Measurements from ENCODE around the gene RNF113A.
A peak's percentile ranks its signal among the peaks of the same experiment; 100 is the strongest.

Gene RNF113A

DNA sequence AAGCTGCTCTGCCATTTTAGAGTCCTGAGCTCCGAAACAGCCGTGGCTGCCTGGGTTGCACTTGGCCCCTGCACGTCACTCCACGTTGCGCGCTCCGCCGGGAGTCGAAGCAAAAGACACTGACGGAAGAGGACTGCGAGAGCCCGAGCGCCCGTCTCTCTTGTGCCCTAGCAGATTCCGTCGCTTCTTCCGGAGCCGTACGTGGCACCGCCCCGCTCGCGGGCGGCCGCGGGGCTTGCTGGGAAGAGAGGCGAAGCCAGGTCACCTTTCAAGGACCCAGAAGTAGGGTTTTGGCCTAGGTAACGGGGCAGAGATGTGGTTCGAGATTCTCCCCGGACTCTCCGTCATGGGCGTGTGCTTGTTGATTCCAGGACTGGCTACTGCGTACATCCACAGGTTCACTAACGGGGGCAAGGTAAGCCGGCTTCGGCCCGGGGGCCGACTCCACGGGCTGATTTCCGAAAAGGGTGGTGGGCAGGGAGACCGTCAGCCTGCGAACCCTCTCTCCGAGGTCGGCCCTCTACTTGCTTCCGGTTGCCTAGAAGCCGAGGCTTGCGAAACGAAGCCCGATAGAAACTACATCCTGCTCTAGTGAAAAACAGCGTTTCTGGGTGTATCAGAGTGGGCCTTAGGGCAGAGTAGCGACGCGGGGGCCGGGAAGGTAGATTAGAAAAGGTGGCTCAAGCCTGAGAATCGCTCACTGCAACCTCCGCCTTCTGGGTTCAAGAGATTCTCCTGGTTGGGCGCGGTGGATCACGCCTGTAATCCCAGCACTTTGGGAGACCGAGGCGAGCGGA lies at the start of gene RNF113A, which contains the start of gene NDUFA1:
RNF113A (minus strand) TSS at position 135 of the 797 bp plus-strand sequence; CDS start at position 15, 120 bp downstream.
NDUFA1 (plus strand) TSS at position 234 of the 797 bp plus-strand sequence; CDS start at position 314, 80 bp downstream.
- peaks cover 14% of the 10 kb centered on the region for H3K36me3 Mint-ChIP-seq (ENCODE audit: low read depth)
- peaks cover 15% of the 10 kb centered on the region for H3K4me1 Mint-ChIP-seq
- peaks cover 48% of the 10 kb centered on the region for H3K9me3 Mint-ChIP-seq
- H3K4me3 Mint-ChIP-seq: peak within 1 kb of the TSS; percentile 94
- peaks cover 2% of the 10 kb centered on the region for H3K27me3 Mint-ChIP-seq (ENCODE audit: low read depth, poor library complexity)
- peak; percentile 73 for DNase-seq
- TF ChIP-seq, protein P1, sequence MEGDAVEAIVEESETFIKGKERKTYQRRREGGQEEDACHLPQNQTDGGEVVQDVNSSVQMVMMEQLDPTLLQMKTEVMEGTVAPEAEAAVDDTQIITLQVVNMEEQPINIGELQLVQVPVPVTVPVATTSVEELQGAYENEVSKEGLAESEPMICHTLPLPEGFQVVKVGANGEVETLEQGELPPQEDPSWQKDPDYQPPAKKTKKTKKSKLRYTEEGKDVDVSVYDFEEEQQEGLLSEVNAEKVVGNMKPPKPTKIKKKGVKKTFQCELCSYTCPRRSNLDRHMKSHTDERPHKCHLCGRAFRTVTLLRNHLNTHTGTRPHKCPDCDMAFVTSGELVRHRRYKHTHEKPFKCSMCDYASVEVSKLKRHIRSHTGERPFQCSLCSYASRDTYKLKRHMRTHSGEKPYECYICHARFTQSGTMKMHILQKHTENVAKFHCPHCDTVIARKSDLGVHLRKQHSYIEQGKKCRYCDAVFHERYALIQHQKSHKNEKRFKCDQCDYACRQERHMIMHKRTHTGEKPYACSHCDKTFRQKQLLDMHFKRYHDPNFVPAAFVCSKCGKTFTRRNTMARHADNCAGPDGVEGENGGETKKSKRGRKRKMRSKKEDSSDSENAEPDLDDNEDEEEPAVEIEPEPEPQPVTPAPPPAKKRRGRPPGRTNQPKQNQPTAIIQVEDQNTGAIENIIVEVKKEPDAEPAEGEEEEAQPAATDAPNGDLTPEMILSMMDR (IDR thresholded peaks at IDR 0.05): no peak
- peak within 1 kb of the TSS; percentile 92 for H3K27ac Mint-ChIP-seq

DNA sequence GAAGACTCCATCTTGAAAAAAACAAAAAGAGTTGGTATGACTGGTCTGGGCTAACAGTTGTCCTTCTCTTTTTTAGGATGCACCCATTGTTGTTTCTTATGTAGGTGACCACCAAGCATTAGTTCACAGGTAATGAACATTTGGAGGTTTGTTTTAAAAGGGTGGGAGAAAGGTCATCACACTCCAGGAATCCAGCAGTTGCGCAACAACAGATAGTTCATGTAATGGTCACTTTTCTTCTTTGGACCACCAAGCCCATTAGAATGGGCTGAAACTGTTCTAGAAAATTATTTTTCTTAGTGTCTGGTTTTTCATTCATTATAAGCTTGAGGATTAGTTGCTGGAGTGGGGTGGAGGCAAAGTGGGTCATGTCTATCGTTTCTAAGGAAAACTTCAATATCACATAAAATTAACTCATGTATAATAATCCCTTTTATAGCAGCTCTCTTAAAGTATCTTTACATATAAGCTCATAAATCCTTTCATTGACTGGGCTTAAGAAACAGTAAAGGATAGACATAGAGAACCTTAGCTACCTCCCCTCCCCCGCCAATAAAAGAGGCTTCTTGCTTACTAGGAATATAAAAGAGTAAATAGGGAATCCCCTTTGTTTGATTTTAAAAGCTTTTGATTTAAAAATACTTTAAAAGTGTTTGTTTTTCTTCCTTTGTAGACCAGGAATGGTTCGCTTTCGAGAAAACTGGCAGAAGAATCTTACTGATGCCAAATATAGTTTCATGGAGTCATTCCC lies 48.5 kb upstream of the RNF113A start:
- no peak for DNase-seq
- Mint-ChIP-seq H3K27ac (no peak overlapping the region), H3K9me3 (peaks cover 47% of the 10 kb centered on the region), H3K4me3 (no peak overlapping the region), H3K27me3 (ENCODE audit: low read depth, poor library complexity) (peaks cover 6% of the 10 kb centered on the region), H3K36me3 (ENCODE audit: low read depth) (peaks cover 18% of the 10 kb centered on the region), H3K4me1 (no peaks in the 10 kb centered on the region)
- TF ChIP-seq, protein P1 (IDR thresholded peaks at IDR 0.05): no peak

DNA sequence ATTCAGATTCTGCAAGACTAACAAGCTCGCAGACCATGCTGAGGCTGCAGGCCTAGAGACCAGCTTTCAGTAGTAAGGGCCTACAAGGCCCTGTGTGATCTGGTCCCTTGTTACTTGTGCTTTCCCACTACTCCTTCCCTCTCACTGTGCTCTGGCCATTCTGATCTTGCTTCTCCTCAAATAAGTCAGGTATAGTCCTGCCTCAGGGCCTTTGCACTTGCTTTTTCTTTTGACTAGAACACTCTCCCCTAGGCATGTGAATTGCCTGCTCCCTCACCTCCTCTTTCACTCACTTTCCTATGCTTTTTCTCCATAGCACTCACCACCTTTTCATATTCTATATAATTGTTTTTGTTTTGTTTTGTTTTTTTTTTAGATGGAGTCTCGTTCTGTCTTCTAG lies 46.3 kb upstream of the RNF113A start:
- peaks cover 44% of the 10 kb centered on the region for H3K9me3 Mint-ChIP-seq
- no peak overlapping the region for H3K27ac Mint-ChIP-seq
- no peaks in the 10 kb centered on the region for H3K4me1 Mint-ChIP-seq
- peaks cover 6% of the 10 kb centered on the region for H3K27me3 Mint-ChIP-seq (ENCODE audit: low read depth, poor library complexity)
- no peak for DNase-seq
- no peak overlapping the region for H3K4me3 Mint-ChIP-seq
- TF ChIP-seq, protein P1 (IDR thresholded peaks at IDR 0.05): no peak
- peaks cover 3% of the 10 kb centered on the region for H3K36me3 Mint-ChIP-seq (ENCODE audit: low read depth)

DNA sequence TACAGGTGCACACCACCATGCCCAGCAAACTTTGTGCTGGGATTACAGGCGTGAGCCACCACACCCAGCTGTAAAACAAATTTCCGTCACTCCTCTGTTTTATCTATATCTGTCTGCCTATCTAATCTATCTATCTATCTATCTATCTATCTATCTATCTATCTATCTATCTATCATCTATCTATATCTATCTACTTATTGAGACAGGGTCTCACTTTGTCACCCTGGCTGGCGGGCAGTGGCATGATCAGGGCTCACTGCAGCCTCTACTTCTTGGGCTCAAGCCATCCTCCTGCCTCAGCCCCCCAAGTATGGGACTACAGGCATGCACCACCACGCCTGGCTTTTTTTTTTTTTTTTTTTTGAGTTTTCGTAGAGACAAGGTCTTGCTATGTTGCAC lies 44.8 kb upstream of the RNF113A start:
- Mint-ChIP-seq H3K36me3 (ENCODE audit: low read depth) (no peaks in the 10 kb centered on the region), H3K27me3 (ENCODE audit: low read depth, poor library complexity) (peaks cover 6% of the 10 kb centered on the region), H3K4me1 (no peaks in the 10 kb centered on the region), H3K27ac (no peak overlapping the region), H3K9me3 (peaks cover 53% of the 10 kb centered on the region), H3K4me3 (no peak overlapping the region)
- no peak for DNase-seq
- TF ChIP-seq, protein P1 (IDR thresholded peaks at IDR 0.05): no peak

DNA sequence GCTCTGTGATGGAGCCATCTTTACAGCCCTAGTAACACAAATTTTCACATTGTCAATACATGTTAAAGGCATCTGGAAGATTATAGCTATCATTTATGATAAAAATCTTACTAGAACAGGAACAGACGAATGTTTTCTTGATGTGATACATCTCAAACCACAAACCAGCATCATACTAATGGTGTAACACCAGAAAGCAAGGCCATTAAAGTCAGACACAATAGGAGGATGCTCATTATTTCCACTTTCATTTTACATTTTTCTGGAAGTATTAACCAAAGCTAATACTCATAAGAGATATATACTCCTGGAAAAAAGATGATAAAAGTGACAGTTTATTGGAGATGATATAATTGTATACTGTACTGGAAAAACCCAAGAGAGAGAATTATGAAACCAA lies 29.4 kb upstream of the RNF113A start:
- TF ChIP-seq, protein P1 (IDR thresholded peaks at IDR 0.05): no peak
- Mint-ChIP-seq H3K36me3 (ENCODE audit: low read depth) (no peaks in the 10 kb centered on the region), H3K4me3 (no peak overlapping the region), H3K4me1 (no peaks in the 10 kb centered on the region), H3K27ac (no peak overlapping the region), H3K9me3 (peaks cover 46% of the 10 kb centered on the region), H3K27me3 (ENCODE audit: low read depth, poor library complexity) (no peaks in the 10 kb centered on the region)
- DNase-seq: no peak

All from nephron progenitor cell (in vitro differentiated cells).